Activated naive CD4-positive, alpha-beta T cell treated with anti-CD3 and anti-CD28 coated beads, Interleukin-2, amount 10 ng/mL, durations not matched to agents 7 days and 5 days (primary cell): ENCODE results near the gene XRN2.
A peak's percentile ranks its signal among the peaks of the same experiment; 100 is the strongest.
"Not testable (repeated sequence)": the region's sequence is repeated elsewhere in the genome, so short reads cannot be mapped to it uniquely, and the experiment has no call there.

ENCODE experiments used
- CTCF ChIA-PET: fragments of 350-600 bp; sonication (Branson Sonifier 250); formaldehyde crosslinking; loops from one replicate; lab custom pipeline; 2021; ENCODE audit warnings: antibody characterized with exemption; lab: Charles Lee
- DNase-seq: peaks from one replicate; pipeline ENCODE4 v3.0.0-alpha.2; 2020
- H3K27ac Mint-ChIP-seq: one replicate; pipeline ENCODE4 v1.8.0; 2021; ENCODE audit warnings: mild to moderate bottlenecking, moderate library complexity, mixed read lengths
- H3K27me3 Mint-ChIP-seq: one replicate; pipeline ENCODE4 v1.8.0; 2021; ENCODE audit warnings: mild to moderate bottlenecking, mixed read lengths
- H3K36me3 Mint-ChIP-seq: one replicate; pipeline ENCODE4 v1.8.0; 2021; ENCODE audit warnings: mixed read lengths
- H3K4me1 Mint-ChIP-seq: one replicate; pipeline ENCODE4 v1.8.0; 2021; ENCODE audit warnings: mixed read lengths
- H3K4me3 Mint-ChIP-seq: one replicate; pipeline ENCODE4 v1.8.0; 2021; ENCODE audit warnings: mild to moderate bottlenecking, moderate library complexity, mixed read lengths
- H3K9me3 Mint-ChIP-seq: one replicate; pipeline ENCODE4 v1.8.0; 2021; ENCODE audit warnings: mixed read lengths

The XRN2 gene

GRCh38 chr20:21391972-21392352, 88.8 kb downstream of the XRN2 start:
- peaks cover 29% of the 10 kb centered on the region for H3K4me1 Mint-ChIP-seq
- H3K4me3 Mint-ChIP-seq = peak overlapping the region; percentile 8
- no peaks in the 10 kb centered on the region for H3K9me3 Mint-ChIP-seq
- H3K27ac Mint-ChIP-seq = peak overlapping the region; percentile 68
- peaks cover 33% of the 10 kb centered on the region for H3K36me3 Mint-ChIP-seq
- H3K27me3 Mint-ChIP-seq = peaks cover 56% of the 10 kb centered on the region
- no peak for DNase-seq
- CTCF ChIA-PET = interaction anchor here (0.6 to 1.6 kb wide), 2 partner anchors 113 to 156 kb away, joined by 3 to 7 read pairs; no protein-coding TSS in a partner anchor

GRCh38 chr20:21393166-21393565, 90.0 kb downstream of the XRN2 start:
- H3K9me3 Mint-ChIP-seq = no peaks in the 10 kb centered on the region
- CTCF ChIA-PET = interaction anchor here (1.0 kb wide), 1 partner anchor 112 kb away, joined by 3 read pairs; no protein-coding TSS in a partner anchor
- H3K4me1 Mint-ChIP-seq = peaks cover 33% of the 10 kb centered on the region
- DNase-seq = no peak
- H3K27me3 Mint-ChIP-seq = peaks cover 68% of the 10 kb centered on the region
- H3K36me3 Mint-ChIP-seq = peaks cover 27% of the 10 kb centered on the region
- H3K27ac Mint-ChIP-seq = no peak overlapping the region
- no peak overlapping the region for H3K4me3 Mint-ChIP-seq

- Mint-ChIP-seq H3K36me3 (peaks cover 25% of the 10 kb centered on the region), H3K9me3 (no peaks in the 10 kb centered on the region), H3K4me1 (peaks cover 38% of the 10 kb centered on the region), H3K4me3 (no peak overlapping the region), H3K27ac (no peak overlapping the region), H3K27me3 (peaks cover 76% of the 10 kb centered on the region)
- DNase-seq = no peak
- CTCF ChIA-PET = interaction anchor here (1.0 to 1.8 kb wide), 2 partner anchors 111 to 115 kb away, joined by 3 to 5 read pairs; no protein-coding TSS in a partner anchor
These were observed 90.8 kb downstream of the XRN2 start for GRCh38 chr20:21393816-21394519.

GRCh38 chr20:21394551-21394950, 91.4 kb downstream of the XRN2 start:
- H3K27me3 Mint-ChIP-seq = peaks cover 82% of the 10 kb centered on the region
- no peaks in the 10 kb centered on the region for H3K9me3 Mint-ChIP-seq
- H3K27ac Mint-ChIP-seq = no peak overlapping the region
- H3K36me3 Mint-ChIP-seq = peaks cover 21% of the 10 kb centered on the region
- CTCF ChIA-PET = interaction anchor here (1.1 to 1.8 kb wide), 3 partner anchors 110 to 159 kb away, joined by 4 to 6 read pairs (median 5); no protein-coding TSS in a partner anchor
- no peak overlapping the region for H3K4me3 Mint-ChIP-seq
- DNase-seq = no peak
- peaks cover 38% of the 10 kb centered on the region for H3K4me1 Mint-ChIP-seq

- H3K9me3 Mint-ChIP-seq = no peaks in the 10 kb centered on the region
- peak overlapping the region; percentile 55 for H3K4me3 Mint-ChIP-seq
- H3K36me3 Mint-ChIP-seq = peaks cover 18% of the 10 kb centered on the region
- DNase-seq = no peak
- CTCF ChIA-PET = interaction anchor here (0.9 to 1.8 kb wide), 4 partner anchors 110 to 159 kb away, joined by 4 to 6 read pairs (median 5); no protein-coding TSS in a partner anchor
- H3K4me1 Mint-ChIP-seq = peaks cover 38% of the 10 kb centered on the region
- no peak overlapping the region for H3K27ac Mint-ChIP-seq
- peaks cover 84% of the 10 kb centered on the region for H3K27me3 Mint-ChIP-seq
These were observed 92.0 kb downstream of the XRN2 start for GRCh38 chr20:21395051-21395665.

GRCh38 chr20:21395666-21396598, 92.8 kb downstream of the XRN2 start:
- peaks cover 38% of the 10 kb centered on the region for H3K4me1 Mint-ChIP-seq
- CTCF ChIA-PET = interaction anchor here (0.9 to 1.8 kb wide), 4 partner anchors 109 to 160 kb away, joined by 4 to 6 read pairs (median 5); no protein-coding TSS in a partner anchor
- H3K27me3 Mint-ChIP-seq = peaks cover 89% of the 10 kb centered on the region
- peak; percentile 76 for DNase-seq
- H3K9me3 Mint-ChIP-seq = no peaks in the 10 kb centered on the region
- no peak overlapping the region for H3K27ac Mint-ChIP-seq
- peaks cover 12% of the 10 kb centered on the region for H3K36me3 Mint-ChIP-seq
- H3K4me3 Mint-ChIP-seq = peak overlapping the region; percentile 55

GRCh38 chr20:21396599-21397340, 93.6 kb downstream of the XRN2 start:
- Mint-ChIP-seq H3K4me3 (no peak overlapping the region), H3K27ac (no peak overlapping the region), H3K9me3 (no peaks in the 10 kb centered on the region), H3K36me3 (peaks cover 7% of the 10 kb centered on the region), H3K27me3 (peaks cover 90% of the 10 kb centered on the region), H3K4me1 (peaks cover 36% of the 10 kb centered on the region)
- peak; percentile 26 for DNase-seq
- CTCF ChIA-PET = no interaction called here

GRCh38 chr20:21397341-21398108, 94.4 kb downstream of the XRN2 start, which contains the start of gene NKX2-4:
NKX2-4 (minus strand) TSS chr20:21397526; CDS start chr20:21397399, 127 bp downstream.
- peak within 1 kb of the TSS; percentile 52 for H3K27ac Mint-ChIP-seq
- no peaks in the 10 kb centered on the region for H3K9me3 Mint-ChIP-seq
- H3K4me3 Mint-ChIP-seq = peak within 1 kb of the TSS; percentile 38
- H3K4me1 Mint-ChIP-seq = peaks cover 28% of the 10 kb centered on the region
- peaks cover 82% of the 10 kb centered on the region for H3K27me3 Mint-ChIP-seq
- H3K36me3 Mint-ChIP-seq = peaks cover 2% of the 10 kb centered on the region
- CTCF ChIA-PET = no interaction called here
- no peak for DNase-seq

GRCh38 chr20:21398109-21399004, 95.2 kb downstream of the XRN2 start:
- Mint-ChIP-seq H3K4me3 (peak overlapping the region; percentile 38), H3K4me1 (peaks cover 21% of the 10 kb centered on the region), H3K27me3 (peaks cover 77% of the 10 kb centered on the region), H3K9me3 (no peaks in the 10 kb centered on the region), H3K27ac (peak overlapping the region; percentile 52), H3K36me3 (peaks cover 1% of the 10 kb centered on the region)
- DNase-seq = no peak
- CTCF ChIA-PET = no interaction called here

- H3K27me3 Mint-ChIP-seq = peaks cover 74% of the 10 kb centered on the region
- no peaks in the 10 kb centered on the region for H3K9me3 Mint-ChIP-seq
- no peak overlapping the region for H3K4me3 Mint-ChIP-seq
- H3K36me3 Mint-ChIP-seq = peaks cover 1% of the 10 kb centered on the region
- DNase-seq = no peak
- H3K4me1 Mint-ChIP-seq = peaks cover 18% of the 10 kb centered on the region
- CTCF ChIA-PET = no interaction called here
- no peak overlapping the region for H3K27ac Mint-ChIP-seq
These were observed 95.9 kb downstream of the XRN2 start for GRCh38 chr20:21399005-21399475.

GRCh38 chr20:21411725-21412124, 108.6 kb downstream of the XRN2 start:
- H3K27me3 Mint-ChIP-seq = peaks cover 75% of the 10 kb centered on the region
- H3K27ac Mint-ChIP-seq = no peak overlapping the region
- no peak overlapping the region for H3K4me3 Mint-ChIP-seq
- CTCF ChIA-PET = no interaction called here
- H3K9me3 Mint-ChIP-seq = peaks cover 45% of the 10 kb centered on the region
- peaks cover 27% of the 10 kb centered on the region for H3K4me1 Mint-ChIP-seq
- no peak for DNase-seq
- H3K36me3 Mint-ChIP-seq = peaks cover 26% of the 10 kb centered on the region

- peak; percentile 58 for DNase-seq
- peaks cover 78% of the 10 kb centered on the region for H3K27me3 Mint-ChIP-seq
- H3K4me3 Mint-ChIP-seq, CTCF ChIA-PET: not testable (repeated sequence)
- H3K9me3 Mint-ChIP-seq = peaks cover 59% of the 10 kb centered on the region
- H3K4me1 Mint-ChIP-seq = peaks cover 27% of the 10 kb centered on the region
- H3K27ac Mint-ChIP-seq = peak overlapping the region; percentile 73
- H3K36me3 Mint-ChIP-seq = peaks cover 31% of the 10 kb centered on the region
These were observed 110.9 kb downstream of the XRN2 start for GRCh38 chr20:21413996-21414395.
